IMR-90 (cell line): Measurements from ENCODE around the gene ORAI1. TPM values are rescaled to one million over a fixed set of nuclear protein-coding genes. Genes with fewer than 3 reads are reported as not detected.
A peak's percentile ranks its signal among the peaks of the same experiment; 100 is the strongest.

Source experiments
- ATAC-seq: fragments of 200-7000 bp; cut with Tn5 transposase; 2 replicates; pipeline ENCODE4 v1.9.1; 2020; ENCODE audit warnings: low read depth, mild to moderate bottlenecking, moderate library complexity
- BruUV-seq: library from RNA; stranded (reverse); fragments of 400-500 nt; replicated peaks from 2 replicates; lab custom pipeline; 2021; lab: Mats Ljungman, UMichigan
- CTCF ChIA-PET: fragments of 300-600 bp; formaldehyde crosslinking; extraction: SDS; loops from one replicate; lab custom pipeline; 2021; ENCODE audit warnings: antibody characterized with exemption; lab: Yijun Ruan, JAX
- POLR2A ChIA-PET: fragments of 300-600 bp; sonication (Branson Sonifier 250); formaldehyde crosslinking; loops from one replicate; lab custom pipeline; 2022; ENCODE audit warnings: antibody characterized with exemption; ENCODE audit not compliant: unreplicated experiment; lab: Charles Lee
- DNase-seq: peaks from one replicate; pipeline ENCODE4 v3.0.0; 2013
- H2AFZ ChIP-seq: replicated peaks from 2 replicates; pipeline ENCODE3; 2013; ENCODE audit warnings: low read length, mild to moderate bottlenecking; ENCODE audit not compliant: poor library complexity
- H2AK5ac ChIP-seq: 2 replicates; pipeline ENCODE4 v1.6.1; 2013; ENCODE audit warnings: low read depth, low read length, inconsistent platforms
- H2AK9ac ChIP-seq: replicated peaks from 2 replicates; pipeline ENCODE3; 2013; ENCODE audit warnings: mild to moderate bottlenecking, low read depth, low read length, moderate library complexity; ENCODE audit not compliant: poor library complexity
- H2BK120ac ChIP-seq: 2 replicates; pipeline ENCODE4 v1.6.1; 2013; ENCODE audit warnings: low read depth, low read length, inconsistent platforms
- H2BK15ac ChIP-seq: 3 replicates; pipeline ENCODE4 v1.6.1; 2013; ENCODE audit warnings: low read depth, low read length, inconsistent platforms
- H2BK20ac ChIP-seq: 2 replicates; pipeline ENCODE4 v1.6.1; 2013; ENCODE audit warnings: low read depth, mild to moderate bottlenecking, inconsistent platforms, low read length, moderate library complexity
- H2BK5ac ChIP-seq: 2 replicates; pipeline ENCODE4 v1.6.1; 2013; ENCODE audit warnings: mild to moderate bottlenecking, low read depth, low read length, inconsistent platforms; ENCODE audit not compliant: poor library complexity, severe bottlenecking
- H3K14ac ChIP-seq: replicated peaks from 2 replicates; pipeline ENCODE4 v1.6.1; 2013; ENCODE audit warnings: low read depth, low read length, inconsistent platforms
- H3K18ac ChIP-seq: 2 replicates; pipeline ENCODE4 v1.6.1; 2013; ENCODE audit warnings: low read depth, low read length, control low read depth
- H3K23ac ChIP-seq: 2 replicates; pipeline ENCODE4 v1.6.1; 2013; ENCODE audit warnings: low read depth, low read length, inconsistent platforms
- H3K27ac ChIP-seq: 2 replicates; pipeline ENCODE4 v1.5.1; 2013; ENCODE audit warnings: mild to moderate bottlenecking, control low read depth, low read length; ENCODE audit not compliant: insufficient read depth
- H3K27me3 ChIP-seq: 2 replicates; pipeline ENCODE4 v1.6.1; 2013; ENCODE audit warnings: low read length; ENCODE audit not compliant: control insufficient read depth, insufficient read depth
- H3K36me3 ChIP-seq: 2 replicates; pipeline ENCODE4 v1.6.1; 2013; ENCODE audit warnings: low read length, mixed read lengths; ENCODE audit not compliant: control insufficient read depth, insufficient read depth
- H3K4ac ChIP-seq: 2 replicates; pipeline ENCODE4 v1.6.1; 2013; ENCODE audit warnings: low read depth, low read length, inconsistent platforms
- H3K4me1 ChIP-seq: 2 replicates; pipeline ENCODE4 v1.6.1; 2013; ENCODE audit warnings: low read length, mixed read lengths; ENCODE audit not compliant: control insufficient read depth, insufficient read depth
- H3K4me2 ChIP-seq: 2 replicates; pipeline ENCODE4 v1.6.1; 2013; ENCODE audit warnings: low read depth, mild to moderate bottlenecking, control low read depth, low read length, moderate library complexity
- H3K4me3 ChIP-seq: 2 replicates; pipeline ENCODE4 v1.5.1; 2013; ENCODE audit warnings: low read depth, mild to moderate bottlenecking, control low read depth, low read length, moderate library complexity; ENCODE audit not compliant: insufficient read depth
- H3K56ac ChIP-seq: 2 replicates; pipeline ENCODE4 v1.6.1; 2013; ENCODE audit warnings: low read length, inconsistent platforms; ENCODE audit not compliant: insufficient read depth; ENCODE audit errors: extremely low read depth
- H3K79me1 ChIP-seq, 2 experiments: 2 replicates each; pipeline ENCODE4 v1.6.1; 2013; ENCODE audit warnings: low read length in 2 of 2, inconsistent platforms in 1 of 2, low read depth in 1 of 2
- H3K9ac ChIP-seq: 2 replicates; pipeline ENCODE4 v1.6.1; 2013; ENCODE audit warnings: low read depth, low read length, control low read depth
- H3K9me1 ChIP-seq: 2 replicates; pipeline ENCODE4 v1.6.1; 2013; ENCODE audit warnings: low read length, inconsistent platforms; ENCODE audit not compliant: insufficient read depth
- H3K9me3 ChIP-seq: 2 replicates; pipeline ENCODE4 v1.6.1; 2013; ENCODE audit warnings: low read length; ENCODE audit not compliant: control insufficient read depth, insufficient read depth
- H4K20me1 ChIP-seq: 2 replicates; pipeline ENCODE4 v1.6.1; 2013; ENCODE audit warnings: low read length, inconsistent platforms; ENCODE audit not compliant: insufficient read depth
- H4K5ac ChIP-seq: 2 replicates; pipeline ENCODE4 v1.6.1; 2013; ENCODE audit warnings: mild to moderate bottlenecking, low read depth, low read length, control low read depth
- H4K8ac ChIP-seq, 2 experiments: 2 replicates each; pipeline ENCODE4 v1.6.1; 2013; ENCODE audit warnings: low read depth in 2 of 2, low read length in 2 of 2, control low read depth in 1 of 2, inconsistent platforms in 1 of 2
- H4K91ac ChIP-seq: 2 replicates; pipeline ENCODE4 v1.6.1; 2013; ENCODE audit warnings: low read depth, low read length, inconsistent platforms; ENCODE audit not compliant: insufficient read depth
- BHLHE40 ChIP-seq: fragments of 150-350 bp; IDR thresholded peaks from 2 replicates; pipeline ENCODE4 v1.6.1; 2016; ENCODE audit warnings: mild to moderate bottlenecking, low read depth, low read length
- CHD1 ChIP-seq: IDR thresholded peaks from 2 replicates; pipeline ENCODE4 v1.6.1; 2012; ENCODE audit warnings: low read depth, low read length, improper control_type of control experiment
- CTCF ChIP-seq: conservative IDR thresholded peaks from 2 replicates; pipeline ENCODE4 v1.5.1; 2012; ENCODE audit warnings: mild to moderate bottlenecking, low read depth, low read length, improper control_type of control experiment
- FOS ChIP-seq: fragments of 150-350 bp; IDR thresholded peaks from 2 replicates; pipeline ENCODE4 v1.6.1; 2016; ENCODE audit warnings: low read depth, low read length
- MAFK ChIP-seq: IDR thresholded peaks from 2 replicates; pipeline ENCODE4 v1.6.1; 2012; ENCODE audit warnings: low read depth, low read length, improper control_type of control experiment
- MAZ ChIP-seq: IDR thresholded peaks from 2 replicates; pipeline ENCODE4 v1.6.1; 2012; ENCODE audit warnings: low read depth, mild to moderate bottlenecking, low read length, improper control_type of control experiment, moderate library complexity, borderline replicate concordance
- MXI1 ChIP-seq: IDR thresholded peaks from 2 replicates; pipeline ENCODE4 v1.6.1; 2012; ENCODE audit warnings: low read depth, mild to moderate bottlenecking, low read length, moderate library complexity, borderline replicate concordance
- NFE2L2 ChIP-seq: fragments of 150-350 bp; IDR thresholded peaks from 2 replicates; pipeline ENCODE4 v1.6.1; 2016; ENCODE audit warnings: low read depth, mild to moderate bottlenecking, low read length
- POLR2A ChIP-seq: IDR thresholded peaks from 2 replicates; pipeline ENCODE4 v1.6.1; 2012; ENCODE audit warnings: mild to moderate bottlenecking, low read depth, low read length
- RAD21 ChIP-seq: IDR thresholded peaks from 2 replicates; pipeline ENCODE4 v1.6.1; 2012; ENCODE audit warnings: low read length, improper control_type of control experiment
- RCOR1 ChIP-seq: IDR thresholded peaks from 2 replicates; pipeline ENCODE4 v1.6.1; 2012; ENCODE audit warnings: mild to moderate bottlenecking, low read length, improper control_type of control experiment; ENCODE audit not compliant: insufficient replicate concordance
- USF2 ChIP-seq: fragments of 150-350 bp; IDR thresholded peaks from 2 replicates; pipeline ENCODE4 v1.6.1; 2017; ENCODE audit warnings: mild to moderate bottlenecking, antibody characterized with exemption, low read length, low read depth
- WGBS, 2 experiments: methylation state at CpG; one replicate each; pipeline versions ENCODE4 v1.1.5 to v1.1.7; 2013; ENCODE audit warnings: missing lambda C conversion rate in 2 of 2; ENCODE audit not compliant: insufficient read length in 1 of 2; ENCODE audit errors: extremely low coverage in 2 of 2; 5-methylcytosine and 5-hydroxymethylcytosine counted together
- dilution Hi-C: fragments of 300-500 bp; cut with HindIII; formaldehyde crosslinking; loops from one replicate; pipeline ENCODE4 v1.14.3; 2018; ENCODE audit warnings: low sequenced_read_pairs; ENCODE audit not compliant: unreplicated experiment
- in situ Hi-C: fragments of 300-500 bp; cut with MboI; formaldehyde crosslinking; loops from 3 replicates; pipeline ENCODE4 v1.14.3; 2019; ENCODE audit warnings: low sequenced_read_pairs, inconsistent platforms, mixed read lengths
- intact Hi-C: fragments of 100-400 bp; cut with micrococcal nuclease; formaldehyde crosslinking; loops from 2 replicates; pipeline ENCODE4 v1.10.0; 2022
- polyA plus RNA-seq, 3 experiments: library from polyadenylated mRNA; depleted of rRNA; stranded (reverse); fragments of >200 nt; gene quantifications; 2 replicates each; pipeline ENCODE4 v1.2.3, GENCODE V29; 2012; ENCODE audit warnings: low replicate concordance in 1 of 3
- total RNA-seq: library from RNA; depleted of rRNA; stranded (reverse); fragments of >200 nt; gene quantifications from 2 replicates; pipeline ENCODE4 v1.2.3, GENCODE V29; 2012

ORAI1 gene
- total and polyA plus RNA-seq, 2 of the 4 experiments (the other 2 are of a cell fraction) = 3.9 to 22.7 TPM

GRCh38 chr12:121663610-121663929 is 37.2 kb downstream of the ORAI1 start:
- Histone ChIP-seq H3K9me3 (no peaks in the 10 kb centered on the region), H3K23ac (no peak overlapping the region), H4K20me1 (no peaks in the 10 kb centered on the region), H2BK120ac (no peak overlapping the region), H4K91ac (no peak overlapping the region), H3K4ac (no peak overlapping the region), H2BK5ac (no peak overlapping the region), H3K9ac (no peak overlapping the region), H2BK20ac (no peak overlapping the region), H3K18ac (no peak overlapping the region), H2AK5ac (no peak overlapping the region), H3K27me3 (no peaks in the 10 kb centered on the region), H3K56ac (no peak overlapping the region), H2BK15ac (no peak overlapping the region), H3K14ac (no peak overlapping the region), H3K79me1 (no peaks in the 10 kb centered on the region), H2AK9ac (no peak overlapping the region), H3K9me1 (no peaks in the 10 kb centered on the region), H4K5ac (no peak overlapping the region), H3K4me2 (no peak overlapping the region), H3K4me1 (no peaks in the 10 kb centered on the region; the same call in 1 of the 2 replicates), H4K8ac (no peak overlapping the region), H3K27ac (no peak overlapping the region), H3K4me3 (no peak overlapping the region), H3K36me3 (no peaks in the 10 kb centered on the region), H2AFZ (peak overlapping the region; percentile 65)
- POLR2A ChIA-PET = no interaction called here
- BruUV-seq = no TSS peak
- CTCF ChIA-PET = no interaction called here
- WGBS, 2 experiments = no CpG with 5 or more reads among the region's 3 CpGs
- in situ Hi-C loops (no loop called here), dilution Hi-C loops (no loop called here), intact Hi-C loops (no loop called here)
- DNase-seq (no peak), ATAC-seq (no peak)
- TF ChIP-seq NFE2L2 (no peak), USF2 (no peak), RAD21 (no peak), FOS (no peak), MXI1 (no peak), MAFK (no peak), CTCF (no peak), POLR2A (no peak), BHLHE40 (no peak), MAZ (no peak), RCOR1 (no peak), CHD1 (no peak)
